ENCODE measurements around the gene MTSS2.

- TF ChIP-seq YY1 (IDR thresholded peaks at IDR 0.05; ENCODE audit: insufficient read depth, insufficient read length) (no peak), ZNF274 (IDR thresholded peaks at IDR 0.05; ENCODE audit: low read depth, low read length) (no peak)
These were observed 34.8 kb upstream of the MTSS2 start for GRCh38 chr16:70720425-70721201.
